HepG2 (cell line): ENCODE measurements around the gene LLGL2. TPM values are rescaled to one million over a fixed set of nuclear protein-coding genes. Genes with fewer than 3 reads are reported as not detected.
A peak's percentile ranks its signal among the peaks of the same experiment; 100 is the strongest.

Experiments used
- ATAC-seq: fragments of 200-7000 bp; cut with Tn5 transposase; 3 replicates; pipeline ENCODE4 v1.9.1; 2020; ENCODE audit warnings: mild to moderate bottlenecking, moderate library complexity
- BruUV-seq: library from RNA; stranded (reverse); fragments of 400-500 nt; replicated peaks from 2 replicates; lab custom pipeline; 2021; lab: Mats Ljungman, UMichigan
- CTCF ChIA-PET: fragments of 300-600 bp; formaldehyde crosslinking; extraction: SDS; loops from one replicate; lab custom pipeline; 2021; ENCODE audit warnings: low total read pairs, inconsistent platforms, low intra/inter-chr PET ratio; lab: Yijun Ruan, JAX
- POLR2A ChIA-PET: fragments of 350-600 bp; sonication (Branson Sonifier 250); formaldehyde crosslinking; loops from one replicate; lab custom pipeline; 2020; ENCODE audit warnings: antibody characterized with exemption, inconsistent platforms; lab: Yijun Ruan, JAX
- DNase-seq: peaks from one replicate; pipeline ENCODE4 v3.0.0-alpha.2; 2015; ENCODE audit warnings: low spot score
- FAIRE-seq: peaks from 3 replicates; lab custom pipeline; 2011; peaks lifted over from hg19 to GRCh38; lab: Jason Lieb, UNC
- H2AFZ ChIP-seq: one replicate; pipeline ENCODE4 v1.6.1; 2011; ENCODE audit warnings: low read length, inconsistent platforms
- H3K27ac ChIP-seq: fragments of 300-600 bp; 3 replicates; pipeline ENCODE4 v1.8.0; 2011; ENCODE audit warnings: mixed run types, mild to moderate bottlenecking, mixed read lengths, low read length, inconsistent platforms; ENCODE audit not compliant: insufficient read depth; ENCODE audit errors: extremely low read length
- H3K27me3 ChIP-seq, 2 experiments: fragments of 200-600 bp in 1 of 2; 2 replicates in 1 of 2; 3 replicates in 1 of 2; pipeline versions ENCODE4 v1.6.0 to v1.8.0; 2011; ENCODE audit warnings: low read length in 2 of 2, mild to moderate bottlenecking in 2 of 2, moderate library complexity in 2 of 2, inconsistent platforms in 1 of 2; ENCODE audit not compliant: insufficient read depth in 2 of 2, control insufficient read depth in 1 of 2
- H3K36me3 ChIP-seq, 2 experiments: fragments of 200-600 bp in 1 of 2; replicated peaks in 1 of 2; 2 replicates in 1 of 2; 3 replicates in 1 of 2; pipeline versions ENCODE4 v1.5.1 to v1.8.0; 2011; ENCODE audit warnings: low read length in 2 of 2, inconsistent platforms in 1 of 2; ENCODE audit not compliant: insufficient read depth in 2 of 2, control insufficient read depth in 1 of 2
- H3K4me1 ChIP-seq: 2 replicates; pipeline ENCODE4 v1.5.1; 2012; ENCODE audit warnings: low read length, inconsistent platforms; ENCODE audit not compliant: insufficient read depth
- H3K4me2 ChIP-seq: 2 replicates; pipeline ENCODE4 v1.6.0; 2011; ENCODE audit warnings: low read depth, low read length, inconsistent platforms
- H3K4me3 ChIP-seq, 3 experiments: fragments of 200-600 bp in 1 of 3; sonication (generic), shearing (Covaris generic) in 1 of 3; replicated peaks in 1 of 3; 2 replicates each; pipeline ENCODE4 v1.5.1; 2011 to 2016; ENCODE audit warnings: low read length in 3 of 3, inconsistent platforms in 2 of 3, low read depth in 2 of 3, mild to moderate bottlenecking in 2 of 3, control low read depth in 1 of 3, mixed read lengths in 1 of 3; ENCODE audit not compliant: insufficient read depth in 1 of 3
- H3K79me2 ChIP-seq: one replicate; pipeline ENCODE4 v1.6.1; 2011; ENCODE audit warnings: low read length, inconsistent platforms; ENCODE audit not compliant: insufficient read depth
- H3K9ac ChIP-seq: 2 replicates; pipeline ENCODE4 v1.6.0; 2011; ENCODE audit warnings: mild to moderate bottlenecking, low read depth, low read length, inconsistent platforms; ENCODE audit not compliant: insufficient read depth
- H3K9me3 ChIP-seq: 2 replicates; pipeline ENCODE4 v1.5.1; 2012; ENCODE audit warnings: mild to moderate bottlenecking, low read length
- H4K20me1 ChIP-seq: 2 replicates; pipeline ENCODE4 v1.6.0; 2011; ENCODE audit warnings: inconsistent platforms, mild to moderate bottlenecking, low read length, moderate library complexity; ENCODE audit not compliant: insufficient read depth
- MTA3 ChIP-seq: sonication (generic); formaldehyde crosslinking; IDR thresholded peaks from 2 replicates; pipeline ENCODE4 v1.4.0; 2020; ENCODE audit warnings: missing genetic modification reagents
- SIX4 ChIP-seq: sonication (generic); formaldehyde crosslinking; IDR thresholded peaks from 2 replicates; pipeline ENCODE4 v1.4.0; 2020; ENCODE audit warnings: missing genetic modification reagents
- WGBS: methylation state at CpG from one replicate; pipeline ENCODE4 v1.1.6; 2017; ENCODE audit warnings: low lambda C conversion rate; 5-methylcytosine and 5-hydroxymethylcytosine counted together
- in situ Hi-C: cut with HindIII; loops from 2 replicates; pipeline ENCODE4 v1.10.0; 2017; ENCODE audit warnings: low pct_unique_long_range_greater_than_20kb; ENCODE audit not compliant: extremely low pct_ligation_motif_present
- intact Hi-C: fragments of 100-400 bp; cut with micrococcal nuclease; formaldehyde crosslinking; loops from one replicate; pipeline ENCODE4 v1.10.0; 2022; ENCODE audit not compliant: unreplicated experiment
- polyA plus RNA-seq, 8 experiments: library from polyadenylated mRNA; depleted of rRNA in 3 of 8; stranded (reverse) in 7 of 8; unstranded in 1 of 8; fragments of >200 nt; fragmentation: Illumina TruSeq in 4 of 8; extraction: Trizol in 4 of 8; gene quantifications; 2 replicates each; pipeline versions ENCODE4 v1.2.1 to v1.2.3, GENCODE V29; 2011 to 2016; ENCODE audit warnings: low read depth in 4 of 8, missing spikeins in 1 of 8, mixed read lengths in 1 of 8; ENCODE audit not compliant: insufficient read depth in 1 of 8
- total RNA-seq, 5 experiments: library from RNA; depleted of rRNA; stranded (reverse); fragments of >200 nt; fragmentation: Illumina TruSeq; extraction: Trizol; gene quantifications; 2 replicates each; pipeline ENCODE4 v1.2.3, GENCODE V29; 2016; ENCODE audit warnings: low read depth in 1 of 5
- TF ChIP-seq, protein P1 (sequence below): sonication (generic); formaldehyde crosslinking; IDR thresholded peaks from 2 replicates; pipeline ENCODE4 v1.4.0; 2020; ENCODE audit warnings: mild to moderate bottlenecking, missing genetic modification reagents, borderline replicate concordance
- TF ChIP-seq, protein P2 (sequence below): sonication (generic); formaldehyde crosslinking; IDR thresholded peaks from 2 replicates; pipeline ENCODE4 v1.4.0; 2020; ENCODE audit warnings: missing genetic modification reagents

The LLGL2 gene
- total and polyA plus RNA-seq, 2 of the 13 experiments (the other 11 are each of a cell fraction or from before 2014, with no cell fraction given), result 83.0 to 86.7 TPM

DNA sequence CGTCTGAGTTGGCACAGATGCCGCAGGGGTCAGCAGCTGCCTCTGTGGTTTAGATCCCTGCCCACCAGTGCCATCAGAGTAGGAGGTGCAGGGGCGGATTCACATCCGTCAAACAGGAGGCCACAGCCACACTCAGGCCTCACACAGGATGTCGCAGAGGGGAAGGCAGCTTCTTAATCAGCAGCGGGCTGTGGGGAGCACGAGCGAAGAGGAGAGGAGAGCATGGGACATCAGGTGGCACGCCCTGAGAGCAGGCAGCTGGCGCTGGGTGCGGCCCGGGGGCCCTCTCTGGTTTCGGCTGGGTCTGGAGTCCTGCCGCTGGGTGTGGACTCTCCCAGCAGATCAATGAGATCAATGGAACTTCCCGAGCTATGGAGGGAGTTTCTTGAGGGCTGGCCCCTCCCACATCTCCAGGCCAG lies 9.6 kb downstream of the LLGL2 start (continued):
- TF ChIP-seq, protein P1, sequence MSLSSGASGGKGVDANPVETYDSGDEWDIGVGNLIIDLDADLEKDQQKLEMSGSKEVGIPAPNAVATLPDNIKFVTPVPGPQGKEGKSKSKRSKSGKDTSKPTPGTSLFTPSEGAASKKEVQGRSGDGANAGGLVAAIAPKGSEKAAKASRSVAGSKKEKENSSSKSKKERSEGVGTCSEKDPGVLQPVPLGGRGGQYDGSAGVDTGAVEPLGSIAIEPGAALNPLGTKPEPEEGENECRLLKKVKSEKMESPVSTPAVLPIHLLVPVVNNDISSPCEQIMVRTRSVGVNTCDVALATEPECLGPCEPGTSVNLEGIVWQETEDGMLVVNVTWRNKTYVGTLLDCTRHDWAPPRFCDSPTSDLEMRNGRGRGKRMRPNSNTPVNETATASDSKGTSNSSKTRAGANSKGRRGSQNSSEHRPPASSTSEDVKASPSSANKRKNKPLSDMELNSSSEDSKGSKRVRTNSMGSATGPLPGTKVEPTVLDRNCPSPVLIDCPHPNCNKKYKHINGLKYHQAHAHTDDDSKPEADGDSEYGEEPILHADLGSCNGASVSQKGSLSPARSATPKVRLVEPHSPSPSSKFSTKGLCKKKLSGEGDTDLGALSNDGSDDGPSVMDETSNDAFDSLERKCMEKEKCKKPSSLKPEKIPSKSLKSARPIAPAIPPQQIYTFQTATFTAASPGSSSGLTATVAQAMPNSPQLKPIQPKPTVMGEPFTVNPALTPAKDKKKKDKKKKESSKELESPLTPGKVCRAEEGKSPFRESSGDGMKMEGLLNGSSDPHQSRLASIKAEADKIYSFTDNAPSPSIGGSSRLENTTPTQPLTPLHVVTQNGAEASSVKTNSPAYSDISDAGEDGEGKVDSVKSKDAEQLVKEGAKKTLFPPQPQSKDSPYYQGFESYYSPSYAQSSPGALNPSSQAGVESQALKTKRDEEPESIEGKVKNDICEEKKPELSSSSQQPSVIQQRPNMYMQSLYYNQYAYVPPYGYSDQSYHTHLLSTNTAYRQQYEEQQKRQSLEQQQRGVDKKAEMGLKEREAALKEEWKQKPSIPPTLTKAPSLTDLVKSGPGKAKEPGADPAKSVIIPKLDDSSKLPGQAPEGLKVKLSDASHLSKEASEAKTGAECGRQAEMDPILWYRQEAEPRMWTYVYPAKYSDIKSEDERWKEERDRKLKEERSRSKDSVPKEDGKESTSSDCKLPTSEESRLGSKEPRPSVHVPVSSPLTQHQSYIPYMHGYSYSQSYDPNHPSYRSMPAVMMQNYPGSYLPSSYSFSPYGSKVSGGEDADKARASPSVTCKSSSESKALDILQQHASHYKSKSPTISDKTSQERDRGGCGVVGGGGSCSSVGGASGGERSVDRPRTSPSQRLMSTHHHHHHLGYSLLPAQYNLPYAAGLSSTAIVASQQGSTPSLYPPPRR (CRISPR knock-in tag), result no peak

DNA sequence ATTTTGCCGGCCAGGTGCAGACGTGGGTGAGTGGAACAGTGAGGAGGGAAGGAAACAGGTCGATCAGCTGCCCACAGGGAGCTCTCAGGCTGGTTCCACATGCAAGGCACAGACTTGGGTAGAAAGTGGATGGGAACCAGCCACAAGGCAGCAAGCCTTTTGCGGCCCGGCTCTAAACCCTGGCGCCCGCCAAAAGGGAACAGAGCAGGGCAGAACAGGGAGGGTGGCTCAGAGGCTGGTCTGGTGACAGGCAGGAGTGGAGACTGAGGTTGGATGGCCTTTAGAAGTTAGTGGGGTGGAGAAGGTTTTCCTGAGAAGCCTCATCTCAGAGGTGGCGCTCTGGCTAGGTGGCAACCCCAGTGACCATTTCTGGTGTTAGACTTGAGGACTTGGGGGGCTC lies 10.4 kb downstream of the LLGL2 start:
- intact Hi-C loops, result no loop called here
- POLR2A ChIA-PET, result interaction anchor here (1.0 to 1.5 kb wide), 3 partner anchors 9 to 13 kb away, joined by 3 to 6 read pairs (median 6); partner anchors contain the start of gene LLGL2
- Histone ChIP-seq H3K27me3 (no peaks in the 10 kb centered on the region), H3K9ac (no peak overlapping the region), H4K20me1 (peaks cover 2% of the 10 kb centered on the region; the same call in 1 of the 2 replicates), H3K4me1 (peaks cover 44% of the 10 kb centered on the region), H3K79me2 (peaks cover 16% of the 10 kb centered on the region), H3K4me3 (no peak overlapping the region), H3K27ac (no peak overlapping the region), H3K9me3 (no peaks in the 10 kb centered on the region), H2AFZ (no peak overlapping the region), H3K4me2 (no peak overlapping the region), H3K36me3 (peaks cover 5 to 21% of the 10 kb centered on the region in 2 experiments; a peak in 4 of 5 replicates)
- BruUV-seq, result no TSS peak
- in situ Hi-C loops, result no loop called here
- WGBS, result 98% methylated on average over 8 of the region's 8 CpGs
- CTCF ChIA-PET, result no interaction called here
- DNase-seq (no peak), FAIRE-seq (no peak), ATAC-seq (no peak)
- TF ChIP-seq, protein P2, sequence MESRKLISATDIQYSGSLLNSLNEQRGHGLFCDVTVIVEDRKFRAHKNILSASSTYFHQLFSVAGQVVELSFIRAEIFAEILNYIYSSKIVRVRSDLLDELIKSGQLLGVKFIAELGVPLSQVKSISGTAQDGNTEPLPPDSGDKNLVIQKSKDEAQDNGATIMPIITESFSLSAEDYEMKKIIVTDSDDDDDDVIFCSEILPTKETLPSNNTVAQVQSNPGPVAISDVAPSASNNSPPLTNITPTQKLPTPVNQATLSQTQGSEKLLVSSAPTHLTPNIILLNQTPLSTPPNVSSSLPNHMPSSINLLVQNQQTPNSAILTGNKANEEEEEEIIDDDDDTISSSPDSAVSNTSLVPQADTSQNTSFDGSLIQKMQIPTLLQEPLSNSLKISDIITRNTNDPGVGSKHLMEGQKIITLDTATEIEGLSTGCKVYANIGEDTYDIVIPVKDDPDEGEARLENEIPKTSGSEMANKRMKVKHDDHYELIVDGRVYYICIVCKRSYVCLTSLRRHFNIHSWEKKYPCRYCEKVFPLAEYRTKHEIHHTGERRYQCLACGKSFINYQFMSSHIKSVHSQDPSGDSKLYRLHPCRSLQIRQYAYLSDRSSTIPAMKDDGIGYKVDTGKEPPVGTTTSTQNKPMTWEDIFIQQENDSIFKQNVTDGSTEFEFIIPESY (CRISPR knock-in tag), result peak; percentile 75; the same call in 1 of the 2 replicates
- TF ChIP-seq MTA3 (CRISPR knock-in tag) (no peak), SIX4 (CRISPR knock-in tag) (no peak)
